ENCODE data around the gene CCDC136.

CCDC136 gene

GRCh38 chr7:128832880-128833147, 41.0 kb downstream of the CCDC136 start:
- H3K27ac ChIP-seq (replicated peaks) = no peak overlapping the region
- no peak overlapping the region for H3K4me3 ChIP-seq (replicated peaks; ENCODE audit: insufficient read depth, low read length)
- TF ChIP-seq POLR2AphosphoS5 (IDR thresholded peaks at IDR 0.05; ENCODE audit: low read depth) = no peak
- TF ChIP-seq SPI1 (IDR thresholded peaks at IDR 0.05; ENCODE audit: borderline replicate concordance, low read depth) = no peak
- no peak for TF ChIP-seq GABPA (IDR thresholded peaks at IDR 0.05; ENCODE audit: low read depth)
- no peak for TF ChIP-seq REST (IDR thresholded peaks at IDR 0.05; ENCODE audit: insufficient replicate concordance, low read depth)
- no peak for TF ChIP-seq CTCF (IDR thresholded peaks at IDR 0.05; ENCODE audit: insufficient read depth, low read length)
- no peak for DNase-seq (ENCODE audit: low read depth in 1 of 2, low spot score in 1 of 2)
- peaks cover 13% of the 10 kb centered on the region for H3K27me3 ChIP-seq (ENCODE audit: insufficient read depth, poor library complexity, severe bottlenecking)

GRCh38 chr7:128833148-128833945, 41.6 kb downstream of the CCDC136 start:
- DNase-seq (ENCODE audit: low read depth in 1 of 2, low spot score in 1 of 2) = peak in 1 of 2 experiments; percentile 64
- Histone ChIP-seq H3K4me3 (replicated peaks; ENCODE audit: insufficient read depth, low read length) (no peak overlapping the region), H3K27me3 (ENCODE audit: insufficient read depth, poor library complexity, severe bottlenecking) (peaks cover 13% of the 10 kb centered on the region), H3K27ac (replicated peaks) (no peak overlapping the region)
- TF ChIP-seq REST (IDR thresholded peaks at IDR 0.05; ENCODE audit: insufficient replicate concordance, low read depth) = no peak
- TF ChIP-seq SPI1 (IDR thresholded peaks at IDR 0.05; ENCODE audit: borderline replicate concordance, low read depth) = peak; percentile 36; the same call in 1 of the 2 replicates

GRCh38 chr7:128833946-128834325, 42.2 kb downstream of the CCDC136 start:
- DNase-seq (ENCODE audit: low read depth in 1 of 2, low spot score in 1 of 2) = no peak
- H3K4me3 ChIP-seq (replicated peaks; ENCODE audit: insufficient read depth, low read length) = no peak overlapping the region
- H3K27ac ChIP-seq (replicated peaks) = no peak overlapping the region
- peaks cover 13% of the 10 kb centered on the region for H3K27me3 ChIP-seq (ENCODE audit: insufficient read depth, poor library complexity, severe bottlenecking)
- TF ChIP-seq GABPA (IDR thresholded peaks at IDR 0.05; ENCODE audit: low read depth) (no peak), SPI1 (IDR thresholded peaks at IDR 0.05; ENCODE audit: borderline replicate concordance, low read depth) (no peak), POLR2AphosphoS5 (IDR thresholded peaks at IDR 0.05; ENCODE audit: low read depth) (no peak), CTCF (IDR thresholded peaks at IDR 0.05; ENCODE audit: insufficient read depth, low read length) (no peak), REST (IDR thresholded peaks at IDR 0.05; ENCODE audit: insufficient replicate concordance, low read depth) (no peak)

All from HL-60 (cell line).